ENCODE data around the gene IGF1R.

GRCh38 chr15:98799461-98800390, 151.4 kb downstream of the IGF1R start:
- TF ChIP-seq, protein P1, sequence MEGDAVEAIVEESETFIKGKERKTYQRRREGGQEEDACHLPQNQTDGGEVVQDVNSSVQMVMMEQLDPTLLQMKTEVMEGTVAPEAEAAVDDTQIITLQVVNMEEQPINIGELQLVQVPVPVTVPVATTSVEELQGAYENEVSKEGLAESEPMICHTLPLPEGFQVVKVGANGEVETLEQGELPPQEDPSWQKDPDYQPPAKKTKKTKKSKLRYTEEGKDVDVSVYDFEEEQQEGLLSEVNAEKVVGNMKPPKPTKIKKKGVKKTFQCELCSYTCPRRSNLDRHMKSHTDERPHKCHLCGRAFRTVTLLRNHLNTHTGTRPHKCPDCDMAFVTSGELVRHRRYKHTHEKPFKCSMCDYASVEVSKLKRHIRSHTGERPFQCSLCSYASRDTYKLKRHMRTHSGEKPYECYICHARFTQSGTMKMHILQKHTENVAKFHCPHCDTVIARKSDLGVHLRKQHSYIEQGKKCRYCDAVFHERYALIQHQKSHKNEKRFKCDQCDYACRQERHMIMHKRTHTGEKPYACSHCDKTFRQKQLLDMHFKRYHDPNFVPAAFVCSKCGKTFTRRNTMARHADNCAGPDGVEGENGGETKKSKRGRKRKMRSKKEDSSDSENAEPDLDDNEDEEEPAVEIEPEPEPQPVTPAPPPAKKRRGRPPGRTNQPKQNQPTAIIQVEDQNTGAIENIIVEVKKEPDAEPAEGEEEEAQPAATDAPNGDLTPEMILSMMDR (IDR thresholded peaks at IDR 0.05; ENCODE audit: low read depth, low read length): no peak
- TF ChIP-seq EZH2phosphoT487 (IDR thresholded peaks at IDR 0.05; ENCODE audit: low read depth): no peak
